ENCODE results near the gene SRSF2.
"Not testable (repeated sequence)": the region's sequence is repeated elsewhere in the genome, so short reads cannot be mapped to it uniquely, and the experiment has no call there.

SRSF2 gene

GRCh38 chr17:76701471-76701967 lies 35.6 kb downstream of the SRSF2 start:
- no peak for DNase-seq (ENCODE audit: low read depth in 1 of 2, low spot score in 1 of 2)

- DNase-seq (ENCODE audit: low read depth in 1 of 2, low spot score in 1 of 2): no peak
These were observed 36.3 kb downstream of the SRSF2 start for GRCh38 chr17:76700617-76701470.

DNA sequence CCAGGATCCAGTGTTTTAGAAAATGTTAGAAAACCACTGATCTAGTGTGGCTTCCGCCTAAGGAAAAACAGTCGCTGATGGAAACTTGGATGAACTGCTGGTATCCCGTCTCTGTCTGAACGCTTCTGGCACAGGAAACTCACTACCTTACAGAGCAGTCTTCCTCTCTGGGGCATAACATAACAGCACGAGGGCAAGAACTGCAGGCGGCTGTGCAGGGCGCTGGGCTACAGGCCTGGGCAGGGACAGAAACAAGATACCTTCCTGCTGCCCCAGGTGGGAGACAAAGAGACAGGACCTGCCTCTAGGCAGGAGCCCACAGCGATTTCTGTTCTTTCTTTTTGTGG lies 36.9 kb downstream of the SRSF2 start:
- DNase-seq (ENCODE audit: low read depth in 1 of 2, low spot score in 1 of 2): no peak

DNA sequence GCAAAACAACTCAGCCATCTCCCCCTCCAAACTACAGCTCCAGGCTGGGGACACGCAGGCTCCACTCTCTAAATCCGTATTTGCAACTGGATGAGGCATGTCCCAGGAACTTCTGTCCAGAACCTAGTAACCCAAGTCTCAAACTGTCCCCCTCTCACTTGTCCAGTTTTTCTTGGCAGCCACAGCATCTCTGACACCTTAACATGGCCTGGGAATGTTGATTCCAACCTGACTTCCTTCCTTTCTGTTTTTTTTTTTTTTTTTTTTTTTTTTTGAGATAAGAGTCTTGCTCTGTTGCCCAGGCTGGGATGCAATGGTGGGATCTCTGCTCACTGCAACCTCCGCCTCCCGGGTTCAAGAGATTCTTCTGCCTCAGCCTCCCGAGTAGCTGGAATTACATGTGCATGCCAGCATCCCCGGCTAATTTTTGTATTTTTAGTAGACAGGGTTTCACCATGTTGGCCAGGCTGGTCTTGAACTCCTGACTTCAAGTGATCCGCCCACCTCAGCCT lies 38.6 kb downstream of the SRSF2 start:
- not testable (repeated sequence) for DNase-seq (ENCODE audit: low read depth in 1 of 2, low spot score in 1 of 2)

DNA sequence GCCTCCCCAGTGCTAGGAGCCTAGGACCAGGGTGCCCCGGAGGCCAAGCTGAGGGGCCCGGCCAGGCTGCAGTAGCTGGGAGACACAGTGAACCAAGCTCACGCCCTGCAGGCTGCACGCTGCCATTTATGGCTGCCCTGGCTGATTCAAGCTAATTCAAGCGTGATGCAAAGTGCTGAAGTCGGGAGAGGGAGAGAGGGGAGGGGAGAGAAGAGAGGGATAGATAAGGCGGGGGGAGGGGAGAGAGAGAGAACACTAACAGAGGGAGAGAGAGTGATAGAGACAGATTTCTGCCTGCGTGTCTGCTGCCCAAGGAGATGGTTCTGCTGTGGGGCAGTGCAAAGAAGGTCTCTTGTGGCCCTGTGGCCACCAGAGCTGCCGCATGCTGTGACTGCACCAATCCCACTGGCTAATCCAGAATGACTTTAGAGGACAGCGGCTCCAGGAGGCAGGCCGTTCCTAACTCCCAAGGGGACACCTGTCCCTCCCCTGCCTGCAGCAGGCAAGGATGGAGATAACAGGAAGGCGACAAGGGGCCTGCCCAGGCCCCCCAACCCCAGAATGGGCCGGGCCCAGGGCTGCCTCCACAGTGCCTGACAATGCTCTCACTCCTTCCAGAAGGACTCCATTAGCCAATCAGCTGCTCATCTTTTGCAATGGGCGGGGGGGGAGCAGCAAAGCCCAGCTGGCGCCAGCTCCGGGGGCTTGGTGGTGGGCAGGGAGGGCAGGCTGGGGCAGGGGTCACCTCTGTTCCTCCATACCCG lies 39.2 kb downstream of the SRSF2 start:
- no peak for DNase-seq (ENCODE audit: low read depth in 1 of 2, low spot score in 1 of 2)

- no peak for DNase-seq (ENCODE audit: low read depth in 1 of 2, low spot score in 1 of 2)
These were observed 40.1 kb downstream of the SRSF2 start for GRCh38 chr17:76696763-76697701.

DNA sequence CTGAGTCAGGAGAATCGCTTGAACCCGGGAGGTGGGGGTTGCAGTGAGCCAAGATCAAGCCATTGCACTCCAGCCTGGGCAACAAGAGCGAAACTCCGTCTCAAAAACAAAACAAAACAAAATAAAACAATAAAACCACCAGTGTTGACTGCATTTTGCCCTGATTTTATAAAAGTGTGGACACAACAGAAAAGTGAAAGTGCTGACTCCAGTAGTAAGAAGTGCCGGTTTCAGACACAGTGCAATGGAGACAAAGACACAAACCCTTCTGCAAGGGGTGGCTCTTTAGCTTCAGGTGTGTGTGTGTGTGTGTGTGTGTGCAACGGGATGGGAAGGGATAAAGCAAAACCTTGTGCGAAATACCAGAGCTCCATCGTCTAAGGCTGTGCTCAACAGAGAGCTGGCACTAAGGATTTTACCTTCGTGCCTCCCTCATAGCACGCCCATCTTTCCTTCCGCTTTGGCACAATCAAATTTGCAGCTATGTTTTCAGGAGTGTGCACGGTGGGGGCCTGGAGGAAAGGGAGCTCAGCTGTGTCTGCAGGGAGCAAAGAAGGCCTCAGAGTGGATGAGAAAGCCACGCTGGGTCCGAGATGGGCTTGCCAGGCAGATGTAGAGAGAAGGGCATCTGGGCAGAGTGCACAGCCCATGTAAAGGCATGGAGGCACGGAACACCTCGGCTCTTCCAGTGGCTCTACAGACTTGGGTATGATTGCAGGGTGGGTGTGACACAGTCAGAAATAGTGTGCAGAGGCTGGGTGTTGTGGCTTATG lies 41.9 kb downstream of the SRSF2 start:
- DNase-seq (ENCODE audit: low read depth in 1 of 2, low spot score in 1 of 2): no peak

DNA sequence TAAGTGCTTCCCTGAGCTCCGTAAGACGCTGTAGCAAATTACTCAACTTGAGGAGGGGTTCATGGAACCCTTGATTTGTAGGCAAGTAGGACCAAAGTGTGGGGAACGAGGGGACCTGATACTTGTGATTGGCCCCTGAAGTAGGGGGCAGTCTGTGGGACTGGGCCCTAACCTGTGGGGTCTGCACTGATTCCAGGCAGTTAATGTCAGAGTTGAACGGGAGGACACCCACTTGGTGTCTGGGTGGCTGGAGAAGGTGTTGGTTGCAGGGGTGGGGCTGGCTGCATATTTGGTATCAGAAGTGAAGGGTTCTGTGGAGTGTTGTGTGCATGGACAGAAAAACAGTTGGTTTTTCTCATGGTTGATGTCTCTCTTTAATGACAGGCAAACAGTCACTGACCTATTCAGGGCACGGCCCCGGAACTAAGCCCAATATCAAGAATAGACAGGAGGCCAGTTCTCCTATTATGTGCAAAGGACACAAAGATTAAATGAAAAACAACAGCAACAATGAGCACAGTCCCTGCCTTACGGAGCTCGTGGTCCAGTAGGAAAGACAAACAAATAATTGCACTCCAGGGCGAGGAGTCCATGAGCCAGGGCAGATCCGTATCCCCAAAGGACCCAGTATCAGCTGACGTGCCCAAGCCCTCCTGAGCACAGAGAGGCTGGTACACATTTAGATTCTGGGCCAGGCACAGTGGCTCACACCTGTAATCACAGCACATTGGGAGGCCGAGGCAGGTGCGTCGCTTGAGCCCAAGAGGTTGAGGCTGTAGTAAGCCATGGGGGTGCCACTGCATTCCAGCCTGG lies 45.5 kb downstream of the SRSF2 start:
- no peak for DNase-seq (ENCODE audit: low read depth in 1 of 2, low spot score in 1 of 2)

GRCh38 chr17:76690596-76691280 lies 46.4 kb downstream of the SRSF2 start:
- DNase-seq (ENCODE audit: low read depth in 1 of 2, low spot score in 1 of 2): no peak

DNA sequence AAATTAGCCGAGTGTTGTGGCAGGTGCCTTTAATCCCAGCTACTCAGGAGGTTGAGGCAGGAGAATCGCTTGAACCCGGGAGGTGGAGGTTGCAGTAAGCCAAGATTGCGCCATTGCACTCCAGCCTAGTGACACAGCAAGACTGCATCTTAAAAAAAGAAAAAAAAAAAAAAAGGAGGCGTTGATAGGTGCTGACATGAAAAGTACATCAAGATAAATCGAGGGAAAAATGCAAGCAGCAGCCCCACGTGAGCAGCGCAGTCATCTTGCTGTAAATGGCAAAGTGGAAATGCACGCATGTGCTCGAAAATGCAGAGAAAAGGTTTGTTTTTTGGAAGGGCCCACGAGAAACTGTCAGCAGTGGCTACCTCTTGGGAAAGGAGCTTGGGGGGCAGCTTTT lies 47.3 kb downstream of the SRSF2 start:
- DNase-seq (ENCODE audit: low read depth in 1 of 2, low spot score in 1 of 2): no peak

DNA sequence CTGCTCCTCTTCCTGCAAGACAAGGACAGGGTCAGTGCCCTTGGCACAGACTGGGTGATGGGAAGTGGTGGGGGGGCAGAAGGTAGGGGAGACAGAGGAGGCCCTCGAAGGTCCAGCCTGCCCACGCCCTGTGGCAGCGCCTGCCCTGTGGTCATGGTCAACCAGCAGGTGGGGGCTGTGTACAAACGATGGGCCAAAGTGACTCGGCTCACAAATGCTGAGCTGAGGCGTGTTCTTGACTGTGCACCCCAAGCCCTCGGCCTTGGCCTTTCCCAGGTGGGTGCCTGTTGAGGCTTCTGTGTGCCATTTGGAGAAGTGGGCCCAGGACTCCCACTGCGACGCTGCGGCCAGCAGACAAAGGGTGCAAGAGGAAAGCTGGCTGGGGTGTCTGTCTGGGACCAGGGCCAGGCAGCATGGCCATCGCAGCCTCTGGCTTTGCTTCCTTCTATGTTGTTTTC lies 48.9 kb downstream of the SRSF2 start:
- DNase-seq (ENCODE audit: low read depth in 1 of 2, low spot score in 1 of 2): no peak

DNA sequence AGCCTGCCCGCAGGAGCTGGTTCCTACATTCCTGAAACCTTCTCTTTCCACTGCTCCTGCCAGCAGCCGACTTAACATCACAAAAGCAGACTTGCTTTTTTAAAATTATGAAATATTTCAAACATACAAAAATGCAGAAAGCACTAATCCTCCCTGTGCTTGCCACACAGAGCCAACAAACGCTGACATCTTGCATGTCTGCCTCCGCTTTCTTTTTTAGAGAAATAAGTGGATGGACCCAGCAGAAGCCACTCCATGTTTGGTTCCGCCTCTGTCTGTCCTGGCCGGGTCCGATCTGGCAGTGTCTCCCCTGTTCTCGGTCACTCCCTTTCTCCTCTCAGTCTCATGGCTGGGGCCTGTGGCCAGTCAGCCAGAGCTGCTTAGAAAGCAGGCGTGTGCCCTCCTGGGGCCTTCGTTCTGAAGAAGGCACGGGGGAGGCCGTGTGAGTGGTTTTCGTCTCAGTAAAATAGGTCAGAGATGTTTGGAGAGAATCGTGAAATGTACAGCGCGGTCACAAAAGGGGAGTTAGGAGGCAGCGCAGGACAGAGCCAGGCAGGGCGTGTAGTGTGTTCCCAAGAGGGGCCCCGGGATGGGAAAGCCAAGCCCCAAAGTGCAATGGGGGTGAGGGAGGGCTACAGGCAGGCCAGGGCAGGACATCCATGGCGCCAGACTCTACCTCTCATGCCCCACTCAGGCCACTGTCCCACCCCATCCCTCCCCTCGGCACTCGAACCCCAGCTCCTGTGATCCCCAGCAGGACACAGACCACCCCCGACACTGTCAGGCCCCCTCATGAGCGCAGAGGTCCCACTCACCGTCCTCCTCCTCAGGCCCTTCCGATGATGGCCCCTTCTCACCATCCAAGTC lies 49.6 kb downstream of the SRSF2 start:
- no peak for DNase-seq (ENCODE audit: low read depth in 1 of 2, low spot score in 1 of 2)

- no peak for DNase-seq (ENCODE audit: low read depth in 1 of 2, low spot score in 1 of 2)
These were observed 50.4 kb downstream of the SRSF2 start for GRCh38 chr17:76686538-76687297.

GRCh38 chr17:76685846-76686245 lies 51.3 kb downstream of the SRSF2 start:
- DNase-seq (ENCODE audit: low read depth in 1 of 2, low spot score in 1 of 2): no peak

DNA sequence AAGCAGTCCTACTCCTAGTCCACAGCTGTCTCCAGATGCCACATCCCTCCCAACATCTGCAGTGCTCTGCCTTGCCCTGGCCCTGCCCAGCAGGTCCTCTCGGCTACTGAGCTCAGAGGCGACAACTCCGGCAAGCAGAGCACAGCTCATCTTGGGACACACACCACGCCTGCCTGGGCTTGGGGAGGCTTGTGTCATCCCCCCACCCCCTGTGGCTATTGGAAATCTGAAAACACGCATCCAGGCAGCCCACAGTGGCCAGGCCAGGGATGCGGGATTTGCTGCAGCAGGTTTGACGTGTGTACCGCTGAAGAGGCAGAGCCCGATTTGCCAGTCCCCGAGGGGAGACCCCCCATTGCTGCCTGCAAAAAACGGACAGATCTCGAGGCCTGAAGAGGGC lies 51.8 kb downstream of the SRSF2 start:
- no peak for DNase-seq (ENCODE audit: low read depth in 1 of 2, low spot score in 1 of 2)

DNA sequence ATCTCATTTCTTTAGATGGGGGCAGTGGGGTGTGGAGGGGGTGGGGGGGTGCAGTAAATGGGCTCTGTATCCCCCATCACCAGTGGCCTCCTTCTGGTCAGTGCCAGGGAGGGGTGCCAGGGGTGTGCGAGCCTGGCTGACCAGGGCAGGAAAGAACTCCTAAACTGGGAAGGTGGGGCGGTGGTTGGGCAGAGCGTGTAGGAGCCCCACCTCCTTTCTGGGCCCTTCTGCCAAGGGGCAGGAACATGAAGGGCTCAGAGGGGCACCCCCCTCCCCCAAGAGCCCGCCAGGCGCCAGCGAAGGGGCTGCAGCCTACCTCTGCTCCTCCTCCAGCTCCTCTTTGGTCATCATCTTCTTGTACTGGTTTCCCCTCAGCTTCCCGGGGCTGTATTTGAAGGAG lies 52.4 kb downstream of the SRSF2 start:
- DNase-seq (ENCODE audit: low read depth in 1 of 2, low spot score in 1 of 2): no peak
